GM23248 (cell line): ENCODE results near the gene SEPTIN1. TPM values are rescaled to one million over a fixed set of nuclear protein-coding genes. Genes with fewer than 3 reads are reported as not detected.

Source experiments
- DNase-seq: peaks from one replicate; pipeline ENCODE4 v3.0.0-alpha.2; 2015
- H2AFZ ChIP-seq: fragments of 200-600 bp; sonication (generic); 2 replicates; pipeline ENCODE4 v1.6.1; 2016; ENCODE audit warnings: antibody characterized with exemption
- H3F3A ChIP-seq: fragments of 200-600 bp; sonication (generic); 2 replicates; pipeline ENCODE4 v1.6.1; 2016; ENCODE audit warnings: mild to moderate bottlenecking, antibody characterized with exemption, mixed run types; ENCODE audit not compliant: insufficient read depth
- H3K27ac ChIP-seq: fragments of 200-600 bp; sonication (generic); 2 replicates; pipeline ENCODE4 v1.5.1; 2016; ENCODE audit warnings: mild to moderate bottlenecking
- H3K27me3 ChIP-seq: fragments of 200-600 bp; sonication (generic); replicated peaks from 2 replicates; pipeline ENCODE4 v1.6.1; 2016; ENCODE audit warnings: mild to moderate bottlenecking; ENCODE audit not compliant: insufficient read depth
- H3K36me3 ChIP-seq: fragments of 200-600 bp; sonication (generic); 2 replicates; pipeline ENCODE4 v1.6.1; 2016; ENCODE audit warnings: low read depth, mild to moderate bottlenecking
- H3K4me1 ChIP-seq: fragments of 200-600 bp; sonication (generic); 2 replicates; pipeline ENCODE4 v1.6.1; 2016; ENCODE audit warnings: mild to moderate bottlenecking; ENCODE audit not compliant: insufficient read depth
- H3K4me2 ChIP-seq: fragments of 200-600 bp; sonication (generic); one replicate; pipeline ENCODE4 v1.6.1; 2016; ENCODE audit warnings: mild to moderate bottlenecking; ENCODE audit not compliant: unreplicated experiment
- H3K4me3 ChIP-seq: fragments of 200-600 bp; sonication (generic); 2 replicates; pipeline ENCODE4 v1.5.1; 2016; ENCODE audit warnings: mild to moderate bottlenecking
- H3K79me2 ChIP-seq: fragments of 200-600 bp; sonication (generic); 2 replicates; pipeline ENCODE4 v1.6.1; 2016; ENCODE audit warnings: mild to moderate bottlenecking; ENCODE audit not compliant: insufficient read depth
- H3K9ac ChIP-seq: fragments of 200-600 bp; sonication (generic); 2 replicates; pipeline ENCODE4 v1.6.1; 2016; ENCODE audit warnings: mild to moderate bottlenecking
- H3K9me2 ChIP-seq: fragments of 200-600 bp; sonication (generic); 2 replicates; pipeline ENCODE4 v1.6.1; 2016; ENCODE audit warnings: mixed run types, mild to moderate bottlenecking, moderate library complexity; ENCODE audit not compliant: insufficient read depth
- H3K9me3 ChIP-seq: fragments of 200-600 bp; sonication (generic); one replicate; pipeline ENCODE4 v1.6.1; 2017; ENCODE audit warnings: low read depth
- H4K20me1 ChIP-seq: fragments of 200-600 bp; sonication (generic); 2 replicates; pipeline ENCODE4 v1.6.0; 2016; ENCODE audit not compliant: insufficient read depth
- EZH2 ChIP-seq: fragments of 200-600 bp; sonication (generic); IDR thresholded peaks from 2 replicates; pipeline ENCODE4 v1.6.1; 2018; ENCODE audit warnings: antibody characterized with exemption, mild to moderate bottlenecking; ENCODE audit not compliant: insufficient read depth, poor library complexity, severe bottlenecking
- EZH2phosphoT487 ChIP-seq: fragments of 200-600 bp; sonication (generic); IDR thresholded peaks from 2 replicates; pipeline ENCODE4 v1.6.1; 2018; ENCODE audit warnings: antibody characterized with exemption, moderate library complexity, mild to moderate bottlenecking, low read depth; ENCODE audit not compliant: insufficient read depth
- WGBS, 2 experiments: methylation state at CpG; one replicate each; pipeline ENCODE4 v1.1.6; 2015 to 2017; ENCODE audit warnings: low lambda C conversion rate in 2 of 2, low coverage in 1 of 2; ENCODE audit errors: missing lambda C conversion rate in 2 of 2; 5-methylcytosine and 5-hydroxymethylcytosine counted together
- in situ Hi-C: fragments of 300-500 bp; cut with MboI; formaldehyde crosslinking; loops from 2 replicates; pipeline ENCODE4 v1.15.0; 2020
- polyA plus RNA-seq: library from polyadenylated mRNA; unstranded; fragments of >200 nt; fragmentation: Nextera tagmentation; extraction: Ambion mirVana; gene quantifications from 2 replicates; pipeline ENCODE4 v1.2.1, GENCODE V29; 2016
- total RNA-seq: library from RNA; depleted of rRNA; stranded (reverse); fragments of >200 nt; shearing (Covaris generic); gene quantifications from 2 replicates; pipeline ENCODE4 v1.2.3, GENCODE V29; 2014

The SEPTIN1 gene
- total and polyA plus RNA-seq, 2 experiments from 2014 or later, result 1.9 TPM; not detected in 1

DNA sequence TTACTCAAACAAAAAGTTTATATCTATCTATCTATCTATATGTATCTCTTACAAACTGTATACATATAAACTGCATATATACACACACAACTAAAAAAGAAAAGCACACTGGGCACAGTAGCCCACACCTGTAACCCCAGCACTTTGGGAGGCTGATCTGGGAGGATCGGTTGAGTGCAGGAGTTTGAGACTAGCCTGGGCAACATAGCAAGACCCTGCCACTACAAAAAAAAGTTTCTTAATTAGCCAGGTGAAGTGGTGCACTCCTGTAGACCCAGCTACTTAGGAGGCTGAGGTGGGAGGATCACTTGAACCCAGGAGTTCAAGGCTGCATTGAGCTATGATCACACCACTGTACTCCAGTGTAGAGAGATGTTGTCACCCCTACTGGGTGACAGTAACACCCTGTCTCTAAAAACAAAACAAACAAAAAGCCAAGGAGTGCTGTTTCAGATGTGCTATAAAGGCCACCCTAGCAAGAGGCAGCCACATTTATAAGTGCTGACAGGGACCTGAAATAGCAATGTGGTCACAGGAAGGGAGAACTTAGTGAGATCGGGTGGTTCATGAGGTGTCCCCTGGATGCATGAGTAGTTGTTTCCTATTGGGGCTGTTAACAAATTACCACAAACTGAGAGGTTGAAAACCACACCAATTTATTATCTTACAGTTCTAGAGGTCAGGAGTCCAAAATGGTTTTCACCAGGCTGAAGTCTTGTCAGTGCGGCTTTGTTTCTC, 32.1 kb downstream of the SEPTIN1 start:
- peak; percentile 23 for DNase-seq
- in situ Hi-C loops, result no loop called here
- WGBS, 2 experiments, result 82 to 87% methylated on average over 3 of the region's 3 CpGs

DNA sequence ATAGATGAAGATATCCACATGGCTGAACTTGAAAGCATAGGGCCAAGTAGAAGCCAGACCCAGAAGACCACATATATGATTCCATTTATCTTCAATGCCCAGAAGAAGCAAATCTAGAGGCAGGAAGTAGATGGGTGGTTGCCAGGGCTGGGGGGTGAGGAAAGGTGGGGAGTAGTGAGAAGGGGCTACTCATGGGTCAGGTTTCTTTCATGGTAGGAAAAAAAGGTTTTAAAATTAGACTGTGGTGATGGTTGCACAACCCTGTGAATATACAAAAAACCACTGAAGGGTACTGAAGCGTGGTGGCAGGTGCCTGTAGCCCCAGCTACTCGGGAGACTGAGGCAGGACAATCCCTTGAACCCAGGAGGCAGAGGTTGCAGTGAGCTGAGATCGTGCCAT, 32.7 kb downstream of the SEPTIN1 start:
- in situ Hi-C loops, result no loop called here
- H3K4me1 ChIP-seq, result peaks cover 19% of the 10 kb centered on the region
- peaks cover 13% of the 10 kb centered on the region; the same call in 1 of the 2 replicates for H3K36me3 ChIP-seq
- DNase-seq, result no peak
- no peaks in the 10 kb centered on the region for H3K27me3 ChIP-seq
- no peaks in the 10 kb centered on the region for H3K9me3 ChIP-seq
- TF ChIP-seq EZH2phosphoT487 (no peak), EZH2 (no peak)
- H3K27ac ChIP-seq, result no peak overlapping the region
- no peak overlapping the region for H2AFZ ChIP-seq
- H3K9me2 ChIP-seq, result no peaks in the 10 kb centered on the region
- H4K20me1 ChIP-seq, result no peaks in the 10 kb centered on the region
- 87 to 91% methylated on average over 3 of the region's 3 CpGs for WGBS, 2 experiments
- peaks cover 17% of the 10 kb centered on the region for H3F3A ChIP-seq
- no peak overlapping the region for H3K4me3 ChIP-seq
- H3K9ac ChIP-seq, result no peak overlapping the region
- H3K79me2 ChIP-seq, result peaks cover 29% of the 10 kb centered on the region
- no peak overlapping the region for H3K4me2 ChIP-seq

More for the DNA sequence above, 32.1 kb downstream of the SEPTIN1 start:
- Histone ChIP-seq H3K4me3 (no peak overlapping the region), H3K4me1 (peaks cover 19% of the 10 kb centered on the region), H4K20me1 (no peaks in the 10 kb centered on the region), H3K9me2 (no peaks in the 10 kb centered on the region), H3K4me2 (no peak overlapping the region), H3K27ac (no peak overlapping the region), H3K9me3 (no peaks in the 10 kb centered on the region), H3K36me3 (peaks cover 13% of the 10 kb centered on the region; the same call in 1 of the 2 replicates), H3F3A (peaks cover 17% of the 10 kb centered on the region), H3K79me2 (peaks cover 33% of the 10 kb centered on the region), H3K9ac (no peak overlapping the region), H2AFZ (no peak overlapping the region), H3K27me3 (no peaks in the 10 kb centered on the region)
- no peak for TF ChIP-seq EZH2phosphoT487
- no peak for TF ChIP-seq EZH2

DNA sequence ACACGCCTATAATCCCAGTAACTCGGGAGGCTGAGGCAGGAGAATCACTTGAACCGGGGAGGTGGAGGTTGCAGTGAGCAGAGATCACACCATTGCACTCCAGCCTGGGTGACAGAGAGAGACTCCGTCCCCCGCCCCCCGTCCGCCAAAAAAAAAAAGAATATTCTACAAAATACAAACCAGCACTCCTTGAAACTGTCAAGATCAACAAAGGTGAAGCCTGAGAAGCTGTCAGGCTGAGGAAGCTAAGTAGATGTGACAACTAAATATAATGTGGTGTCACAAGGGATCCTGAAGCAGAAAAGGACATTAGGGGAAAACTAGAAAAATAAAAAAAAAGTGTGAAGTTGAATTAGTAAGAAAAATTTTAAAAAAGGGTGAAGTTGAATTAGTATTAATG, 33.4 kb downstream of the SEPTIN1 start:
- TF ChIP-seq EZH2phosphoT487 (no peak), EZH2 (no peak)
- Histone ChIP-seq H3K27me3 (no peaks in the 10 kb centered on the region), H3K36me3 (peaks cover 13% of the 10 kb centered on the region; the same call in 1 of the 2 replicates), H3K9me3 (no peaks in the 10 kb centered on the region), H3K4me2 (no peak overlapping the region), H3K79me2 (peaks cover 21% of the 10 kb centered on the region), H2AFZ (no peak overlapping the region), H3K9ac (no peak overlapping the region), H3F3A (peaks cover 17% of the 10 kb centered on the region), H3K4me1 (peaks cover 15% of the 10 kb centered on the region), H3K27ac (no peak overlapping the region), H3K9me2 (no peaks in the 10 kb centered on the region), H4K20me1 (no peaks in the 10 kb centered on the region), H3K4me3 (no peak overlapping the region)
- WGBS, 2 experiments, result 99% methylated on average over 7 of the region's 7 CpGs
- DNase-seq, result no peak
- in situ Hi-C loops, result no loop called here

DNA sequence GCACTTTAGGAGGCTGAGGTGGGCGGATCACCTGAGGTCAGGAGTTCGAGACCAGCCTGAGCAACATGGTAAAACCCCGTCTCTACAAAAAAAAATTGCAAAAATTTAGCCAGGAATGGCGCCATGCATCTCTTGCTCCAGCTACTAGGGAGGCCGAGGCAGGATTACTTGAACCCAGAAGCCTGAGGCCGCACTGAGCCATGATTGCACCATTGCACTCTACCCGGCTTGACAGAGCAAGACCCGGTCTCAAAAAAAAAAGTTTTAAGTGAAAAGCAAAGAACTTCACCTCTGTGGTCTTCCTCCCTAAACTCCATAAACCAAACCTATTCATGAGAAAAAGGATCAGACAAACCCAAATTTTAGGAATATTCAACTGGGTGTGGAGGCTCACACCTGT, 34.2 kb downstream of the SEPTIN1 start:
- Histone ChIP-seq H3K79me2 (peaks cover 14% of the 10 kb centered on the region), H3K4me1 (peaks cover 12% of the 10 kb centered on the region), H3K27me3 (no peaks in the 10 kb centered on the region), H3K4me2 (no peak overlapping the region), H2AFZ (no peak overlapping the region), H3K27ac (no peak overlapping the region), H3K9ac (no peak overlapping the region), H4K20me1 (no peaks in the 10 kb centered on the region), H3F3A (peaks cover 17% of the 10 kb centered on the region), H3K4me3 (no peak overlapping the region), H3K9me3 (no peaks in the 10 kb centered on the region), H3K36me3 (peaks cover 13% of the 10 kb centered on the region; the same call in 1 of the 2 replicates), H3K9me2 (no peaks in the 10 kb centered on the region)
- TF ChIP-seq EZH2, result no peak
- 95 to 98% methylated on average over 8 of the region's 8 CpGs for WGBS, 2 experiments
- in situ Hi-C loops, result no loop called here
- no peak for DNase-seq
